ENCODE measurements around the gene OR2J1.

OR2J1 gene

DNA sequence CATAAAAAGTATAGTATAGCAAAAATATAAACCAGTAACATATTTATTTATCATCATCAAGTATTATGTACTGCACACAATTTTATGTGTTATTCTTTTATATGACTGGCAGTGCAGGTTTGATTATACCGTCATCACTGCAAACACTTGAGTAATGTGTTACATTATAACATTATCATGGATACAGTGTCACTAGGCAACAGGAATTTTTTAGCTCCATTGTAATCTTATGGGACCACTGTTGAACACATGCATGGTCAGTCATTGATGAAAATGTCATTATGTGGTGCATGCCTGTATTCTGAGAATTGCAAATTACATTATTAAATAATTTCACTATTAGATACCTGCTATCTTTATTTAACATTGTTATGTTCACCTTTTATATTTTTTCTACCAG is 42.3 kb downstream of the OR2J1 start:
- H3K27ac ChIP-seq (ENCODE audit: low read depth, low read length, poor library complexity, severe bottlenecking): no peak overlapping the region
- H3K9me3 ChIP-seq (ENCODE audit: low read length): 0 out of 2 replicates have a peak, but pooled peaks cover 3% of the 10 kb centered on the region
- H3K9me2 ChIP-seq (ENCODE audit: low read depth, low read length): no peaks in the 10 kb centered on the region
- H4K20me1 ChIP-seq (ENCODE audit: insufficient read depth, low read length): no peaks in the 10 kb centered on the region
- no peak for TF ChIP-seq EZH2 (IDR thresholded peaks at IDR 0.05; ENCODE audit: borderline replicate concordance, low read length)
- TF ChIP-seq, protein P1, sequence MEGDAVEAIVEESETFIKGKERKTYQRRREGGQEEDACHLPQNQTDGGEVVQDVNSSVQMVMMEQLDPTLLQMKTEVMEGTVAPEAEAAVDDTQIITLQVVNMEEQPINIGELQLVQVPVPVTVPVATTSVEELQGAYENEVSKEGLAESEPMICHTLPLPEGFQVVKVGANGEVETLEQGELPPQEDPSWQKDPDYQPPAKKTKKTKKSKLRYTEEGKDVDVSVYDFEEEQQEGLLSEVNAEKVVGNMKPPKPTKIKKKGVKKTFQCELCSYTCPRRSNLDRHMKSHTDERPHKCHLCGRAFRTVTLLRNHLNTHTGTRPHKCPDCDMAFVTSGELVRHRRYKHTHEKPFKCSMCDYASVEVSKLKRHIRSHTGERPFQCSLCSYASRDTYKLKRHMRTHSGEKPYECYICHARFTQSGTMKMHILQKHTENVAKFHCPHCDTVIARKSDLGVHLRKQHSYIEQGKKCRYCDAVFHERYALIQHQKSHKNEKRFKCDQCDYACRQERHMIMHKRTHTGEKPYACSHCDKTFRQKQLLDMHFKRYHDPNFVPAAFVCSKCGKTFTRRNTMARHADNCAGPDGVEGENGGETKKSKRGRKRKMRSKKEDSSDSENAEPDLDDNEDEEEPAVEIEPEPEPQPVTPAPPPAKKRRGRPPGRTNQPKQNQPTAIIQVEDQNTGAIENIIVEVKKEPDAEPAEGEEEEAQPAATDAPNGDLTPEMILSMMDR (IDR thresholded peaks at IDR 0.05; ENCODE audit: low read length): no peak
- no peaks in the 10 kb centered on the region for H3K27me3 ChIP-seq (ENCODE audit: insufficient read depth, low read length)
- H3K79me2 ChIP-seq (ENCODE audit: insufficient read depth, low read length): no peaks in the 10 kb centered on the region
- H3K4me3 ChIP-seq (ENCODE audit: low read depth, low read length, poor library complexity, severe bottlenecking): no peak overlapping the region
- H2AFZ ChIP-seq (ENCODE audit: low read length): no peak overlapping the region
- no peaks in the 10 kb centered on the region for H3K4me1 ChIP-seq (ENCODE audit: insufficient read depth, low read length, severe bottlenecking)
- no peaks in the 10 kb centered on the region for H3K36me3 ChIP-seq (ENCODE audit: insufficient read depth, low read length)
- no peaks in the 10 kb centered on the region for H3F3A ChIP-seq (ENCODE audit: insufficient read depth, low read length)
- no peak overlapping the region for H3K4me2 ChIP-seq (ENCODE audit: low read length)
- H3K9ac ChIP-seq (ENCODE audit: low read length): no peak overlapping the region

DNA sequence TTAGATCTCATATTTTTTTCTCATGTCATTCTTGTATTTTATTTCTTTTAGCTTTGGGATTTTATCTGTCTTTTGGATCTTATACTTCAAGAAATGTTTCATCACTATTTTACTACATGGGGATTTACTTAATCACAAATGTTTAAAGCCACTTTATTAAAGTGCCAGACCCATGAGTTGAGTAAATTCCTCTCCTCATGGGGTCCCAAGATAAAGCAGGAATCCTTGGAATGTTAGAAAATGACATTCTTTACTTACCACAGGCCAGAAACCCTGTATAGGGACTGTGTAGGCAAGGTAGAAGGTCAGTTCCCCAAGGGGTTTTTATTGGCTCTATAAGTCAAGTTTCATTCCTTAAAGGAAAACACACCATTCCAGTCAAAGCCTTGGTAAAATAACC is 43.0 kb downstream of the OR2J1 start:
- H3K36me3 ChIP-seq (ENCODE audit: insufficient read depth, low read length): no peaks in the 10 kb centered on the region
- no peaks in the 10 kb centered on the region for H3F3A ChIP-seq (ENCODE audit: insufficient read depth, low read length)
- H3K27me3 ChIP-seq (ENCODE audit: insufficient read depth, low read length): no peaks in the 10 kb centered on the region
- H3K79me2 ChIP-seq (ENCODE audit: insufficient read depth, low read length): no peaks in the 10 kb centered on the region
- H2AFZ ChIP-seq (ENCODE audit: low read length): no peak overlapping the region
- H3K9me3 ChIP-seq (ENCODE audit: low read length): 0 out of 2 replicates have a peak, but pooled peaks cover 3% of the 10 kb centered on the region
- H3K9me2 ChIP-seq (ENCODE audit: low read depth, low read length): no peaks in the 10 kb centered on the region
- H3K27ac ChIP-seq (ENCODE audit: low read depth, low read length, poor library complexity, severe bottlenecking): no peak overlapping the region
- no peak overlapping the region for H3K4me2 ChIP-seq (ENCODE audit: low read length)
- no peaks in the 10 kb centered on the region for H3K4me1 ChIP-seq (ENCODE audit: insufficient read depth, low read length, severe bottlenecking)
- H3K4me3 ChIP-seq (ENCODE audit: low read depth, low read length, poor library complexity, severe bottlenecking): no peak overlapping the region
- TF ChIP-seq EZH2 (IDR thresholded peaks at IDR 0.05; ENCODE audit: borderline replicate concordance, low read length): no peak
- TF ChIP-seq, protein P1 (IDR thresholded peaks at IDR 0.05; ENCODE audit: low read length): no peak
- H3K9ac ChIP-seq (ENCODE audit: low read length): no peak overlapping the region
- no peaks in the 10 kb centered on the region for H4K20me1 ChIP-seq (ENCODE audit: insufficient read depth, low read length)

DNA sequence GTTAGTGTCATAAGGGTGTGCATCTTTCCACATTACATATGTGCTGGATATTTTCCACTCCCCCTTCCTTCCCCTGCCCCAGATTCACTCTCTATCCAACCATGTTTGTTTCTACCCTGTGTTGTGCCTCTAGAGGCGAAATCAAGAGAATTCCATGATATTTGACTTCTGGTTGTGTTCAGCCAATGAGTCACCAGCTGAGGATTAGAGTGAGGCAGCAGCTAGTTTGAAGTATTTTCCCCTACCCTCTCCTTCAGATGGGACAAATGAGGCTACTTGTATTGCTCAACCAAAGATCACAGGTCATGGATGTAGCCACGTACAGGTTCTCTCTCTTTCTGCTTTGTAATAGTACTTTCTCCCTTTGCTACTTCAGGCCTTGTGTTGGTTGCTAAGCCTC is 46.9 kb downstream of the OR2J1 start:
- no peak overlapping the region for H2AFZ ChIP-seq (ENCODE audit: low read length)
- 0 out of 2 replicates have a peak, but pooled peaks cover 3% of the 10 kb centered on the region for H3K9me3 ChIP-seq (ENCODE audit: low read length)
- H3K4me3 ChIP-seq (ENCODE audit: low read depth, low read length, poor library complexity, severe bottlenecking): no peak overlapping the region
- H3K27me3 ChIP-seq (ENCODE audit: insufficient read depth, low read length): no peaks in the 10 kb centered on the region
- H3K4me1 ChIP-seq (ENCODE audit: insufficient read depth, low read length, severe bottlenecking): no peaks in the 10 kb centered on the region
- no peaks in the 10 kb centered on the region for H3F3A ChIP-seq (ENCODE audit: insufficient read depth, low read length)
- no peak overlapping the region for H3K27ac ChIP-seq (ENCODE audit: low read depth, low read length, poor library complexity, severe bottlenecking)
- H3K9ac ChIP-seq (ENCODE audit: low read length): no peak overlapping the region
- H4K20me1 ChIP-seq (ENCODE audit: insufficient read depth, low read length): no peaks in the 10 kb centered on the region
- H3K4me2 ChIP-seq (ENCODE audit: low read length): no peak overlapping the region
- no peaks in the 10 kb centered on the region for H3K9me2 ChIP-seq (ENCODE audit: low read depth, low read length)
- TF ChIP-seq, protein P1 (IDR thresholded peaks at IDR 0.05; ENCODE audit: low read length): no peak
- no peak for TF ChIP-seq EZH2 (IDR thresholded peaks at IDR 0.05; ENCODE audit: borderline replicate concordance, low read length)
- H3K79me2 ChIP-seq (ENCODE audit: insufficient read depth, low read length): no peaks in the 10 kb centered on the region
- H3K36me3 ChIP-seq (ENCODE audit: insufficient read depth, low read length): no peaks in the 10 kb centered on the region

Data from OCI-LY1 (cell line).